ENCODE data around the gene RPL14. TPM values are rescaled to one million over a fixed set of nuclear protein-coding genes. Genes with fewer than 3 reads are reported as not detected.

The RPL14 gene
- total and polyA plus RNA-seq, 2 of the 13 experiments (the other 11 are each of a cell fraction or from before 2014, with no cell fraction given), result 502 to 1,291 TPM

DNA sequence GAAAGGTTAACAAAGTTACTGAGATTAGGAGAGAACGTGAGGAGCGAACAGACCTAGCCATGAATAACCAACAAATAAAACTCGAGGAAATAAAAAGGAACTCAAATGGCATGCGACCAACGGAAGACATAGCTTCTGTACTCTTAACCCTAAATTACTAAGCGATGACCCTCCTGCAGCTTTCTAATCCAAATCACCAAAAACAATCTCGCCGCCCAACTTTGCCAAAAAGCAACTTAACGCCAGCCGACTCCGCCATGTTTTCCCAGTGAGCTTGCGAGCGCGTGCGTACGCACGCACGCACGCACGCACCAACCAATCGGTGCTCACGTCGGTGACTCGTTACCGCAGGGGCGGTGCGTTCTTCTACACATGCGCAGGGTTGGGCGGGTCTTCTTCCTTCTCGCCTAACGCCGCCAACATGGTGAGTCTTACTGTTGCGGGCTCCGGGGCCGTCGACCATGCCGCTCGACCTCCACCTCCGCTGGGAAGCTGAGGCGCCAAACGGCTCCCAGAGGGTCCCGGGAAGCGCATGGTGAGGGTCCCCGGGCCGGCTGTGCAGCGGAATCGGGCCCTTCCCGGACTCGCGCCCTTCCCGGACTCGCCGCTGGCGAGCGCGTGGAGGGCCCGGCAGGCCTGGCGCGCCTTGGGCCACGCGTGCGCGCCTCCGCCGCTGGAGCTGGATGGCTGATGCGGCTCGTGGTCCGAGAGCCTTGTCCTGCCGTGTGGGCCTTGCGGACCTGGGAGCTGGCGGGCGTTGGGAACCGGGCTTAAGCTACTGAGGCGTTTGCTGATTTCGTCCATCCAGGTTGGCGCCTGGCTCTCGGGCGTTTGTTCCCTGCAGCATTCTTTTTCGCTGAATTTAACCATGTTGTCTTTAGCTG lies at the start of gene RPL14 (continued):
- TF ChIP-seq, protein P1, sequence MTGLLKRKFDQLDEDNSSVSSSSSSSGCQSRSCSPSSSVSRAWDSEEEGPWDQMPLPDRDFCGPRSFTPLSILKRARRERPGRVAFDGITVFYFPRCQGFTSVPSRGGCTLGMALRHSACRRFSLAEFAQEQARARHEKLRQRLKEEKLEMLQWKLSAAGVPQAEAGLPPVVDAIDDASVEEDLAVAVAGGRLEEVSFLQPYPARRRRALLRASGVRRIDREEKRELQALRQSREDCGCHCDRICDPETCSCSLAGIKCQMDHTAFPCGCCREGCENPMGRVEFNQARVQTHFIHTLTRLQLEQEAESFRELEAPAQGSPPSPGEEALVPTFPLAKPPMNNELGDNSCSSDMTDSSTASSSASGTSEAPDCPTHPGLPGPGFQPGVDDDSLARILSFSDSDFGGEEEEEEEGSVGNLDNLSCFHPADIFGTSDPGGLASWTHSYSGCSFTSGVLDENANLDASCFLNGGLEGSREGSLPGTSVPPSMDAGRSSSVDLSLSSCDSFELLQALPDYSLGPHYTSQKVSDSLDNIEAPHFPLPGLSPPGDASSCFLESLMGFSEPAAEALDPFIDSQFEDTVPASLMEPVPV (CRISPR knock-in tag; IDR thresholded peaks at IDR 0.05), result no peak
- no peak for TF ChIP-seq KLF9 (CRISPR knock-in tag; IDR thresholded peaks at IDR 0.05; ENCODE audit: low read depth)
- TF ChIP-seq ZNF207 (IDR thresholded peaks at IDR 0.05; ENCODE audit: borderline replicate concordance), result no peak
- peak; percentile 96 for TF ChIP-seq YEATS4 (CRISPR knock-in tag; IDR thresholded peaks at IDR 0.05; ENCODE audit: borderline replicate concordance)
- TF ChIP-seq, protein P2, sequence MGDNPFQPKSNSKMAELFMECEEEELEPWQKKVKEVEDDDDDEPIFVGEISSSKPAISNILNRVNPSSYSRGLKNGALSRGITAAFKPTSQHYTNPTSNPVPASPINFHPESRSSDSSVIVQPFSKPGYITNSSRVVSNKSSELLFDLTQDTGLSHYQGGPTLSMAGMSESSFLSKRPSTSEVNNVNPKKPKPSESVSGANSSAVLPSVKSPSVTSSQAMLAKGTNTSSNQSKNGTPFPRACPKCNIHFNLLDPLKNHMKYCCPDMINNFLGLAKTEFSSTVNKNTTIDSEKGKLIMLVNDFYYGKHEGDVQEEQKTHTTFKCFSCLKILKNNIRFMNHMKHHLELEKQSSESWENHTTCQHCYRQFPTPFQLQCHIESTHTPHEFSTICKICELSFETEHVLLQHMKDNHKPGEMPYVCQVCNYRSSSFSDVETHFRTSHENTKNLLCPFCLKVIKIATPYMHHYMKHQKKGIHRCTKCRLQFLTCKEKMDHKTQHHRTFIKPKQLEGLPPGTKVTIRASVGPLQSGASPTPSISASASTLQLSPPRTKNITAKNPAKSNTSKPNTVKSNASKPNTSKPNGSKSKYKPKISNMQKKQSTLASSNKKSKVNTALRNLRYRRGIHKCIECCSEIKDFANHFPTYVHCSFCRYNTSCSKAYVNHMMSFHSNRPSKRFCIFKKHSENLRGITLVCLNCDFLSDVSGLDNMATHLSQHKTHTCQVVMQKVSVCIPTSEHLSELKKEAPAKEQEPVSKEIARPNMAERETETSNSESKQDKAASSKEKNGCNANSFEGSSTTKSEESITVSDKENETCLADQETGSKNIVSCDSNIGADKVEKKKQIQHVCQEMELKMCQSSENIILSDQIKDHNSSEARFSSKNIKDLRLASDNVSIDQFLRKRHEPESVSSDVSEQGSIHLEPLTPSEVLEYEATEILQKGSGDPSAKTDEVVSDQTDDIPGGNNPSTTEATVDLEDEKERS (CRISPR knock-in tag; IDR thresholded peaks at IDR 0.05), result peak; percentile 75; the same call in 1 of the 2 replicates
- peak; percentile 36; the same call in 1 of the 2 replicates for TF ChIP-seq RELA (CRISPR knock-in tag; IDR thresholded peaks at IDR 0.05)
- TF ChIP-seq, protein P3, sequence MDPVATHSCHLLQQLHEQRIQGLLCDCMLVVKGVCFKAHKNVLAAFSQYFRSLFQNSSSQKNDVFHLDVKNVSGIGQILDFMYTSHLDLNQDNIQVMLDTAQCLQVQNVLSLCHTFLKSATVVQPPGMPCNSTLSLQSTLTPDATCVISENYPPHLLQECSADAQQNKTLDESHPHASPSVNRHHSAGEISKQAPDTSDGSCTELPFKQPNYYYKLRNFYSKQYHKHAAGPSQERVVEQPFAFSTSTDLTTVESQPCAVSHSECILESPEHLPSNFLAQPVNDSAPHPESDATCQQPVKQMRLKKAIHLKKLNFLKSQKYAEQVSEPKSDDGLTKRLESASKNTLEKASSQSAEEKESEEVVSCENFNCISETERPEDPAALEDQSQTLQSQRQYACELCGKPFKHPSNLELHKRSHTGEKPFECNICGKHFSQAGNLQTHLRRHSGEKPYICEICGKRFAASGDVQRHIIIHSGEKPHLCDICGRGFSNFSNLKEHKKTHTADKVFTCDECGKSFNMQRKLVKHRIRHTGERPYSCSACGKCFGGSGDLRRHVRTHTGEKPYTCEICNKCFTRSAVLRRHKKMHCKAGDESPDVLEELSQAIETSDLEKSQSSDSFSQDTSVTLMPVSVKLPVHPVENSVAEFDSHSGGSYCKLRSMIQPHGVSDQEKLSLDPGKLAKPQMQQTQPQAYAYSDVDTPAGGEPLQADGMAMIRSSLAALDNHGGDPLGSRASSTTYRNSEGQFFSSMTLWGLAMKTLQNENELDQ (CRISPR knock-in tag; IDR thresholded peaks at IDR 0.05; ENCODE audit: borderline replicate concordance), result no peak; the same call in 1 of the 2 replicates
- TF ChIP-seq ZNF30 (CRISPR knock-in tag; IDR thresholded peaks at IDR 0.05), result no peak
- peak; percentile 77 for TF ChIP-seq GABPB1 (CRISPR knock-in tag; IDR thresholded peaks at IDR 0.05)
- peak; percentile 48; the same call in 1 of the 2 replicates for TF ChIP-seq BHLHE40 (IDR thresholded peaks at IDR 0.05; ENCODE audit: low read length)
- no peak for TF ChIP-seq KLF13 (CRISPR knock-in tag; IDR thresholded peaks at IDR 0.05)
- peak; percentile 70; the same call in 1 of the 2 replicates for TF ChIP-seq MEIS2 (CRISPR knock-in tag; IDR thresholded peaks at IDR 0.05)
- peak; percentile 76; the same call in 1 of the 2 replicates for TF ChIP-seq ZNF598 (CRISPR knock-in tag; IDR thresholded peaks at IDR 0.05; ENCODE audit: borderline replicate concordance)
- TF ChIP-seq ZBED4 (CRISPR knock-in tag; IDR thresholded peaks at IDR 0.05; ENCODE audit: borderline replicate concordance), result 0 out of 2 replicates have a peak, but pooled peaks have one; percentile 42
- no peak for TF ChIP-seq TCF7L2 (IDR thresholded peaks at IDR 0.05; ENCODE audit: low read depth, low read length)
- TF ChIP-seq FOXM1 (CRISPR knock-in tag; IDR thresholded peaks at IDR 0.05), result 0 out of 2 replicates have a peak, but pooled peaks have one; percentile 33
- no peak for TF ChIP-seq ZNF10 (CRISPR knock-in tag; IDR thresholded peaks at IDR 0.05; ENCODE audit: borderline replicate concordance, low read depth)
